Thyroid gland (tissue), 4 donors: ENCODE data around the gene MAP1LC3B2. TPM values are rescaled to one million over a fixed set of nuclear protein-coding genes. Genes with fewer than 3 reads are reported as not detected.

Experiments
- DNase-seq, 2 donors: peaks; one replicate each; pipeline ENCODE4 v3.0.0-alpha.2; 2019
- H3K27ac ChIP-seq, 3 donors: fragments of 200-600 bp; sonication (generic); 1 replicate in 2 of 3; 2 replicates in 1 of 3; pipeline ENCODE4 v1.5.1; 2016 to 2019; ENCODE audit warnings: mild to moderate bottlenecking in 1 of 3, moderate library complexity in 1 of 3
- H3K27me3 ChIP-seq: fragments of 200-600 bp; sonication (generic); one replicate; pipeline ENCODE4 v1.5.1; 2019
- H3K36me3 ChIP-seq, 2 donors: fragments of 200-600 bp; sonication (generic); one replicate each; pipeline ENCODE4 v1.5.1; 2016 to 2019
- H3K4me1 ChIP-seq, 2 donors: fragments of 200-600 bp; sonication (generic); one replicate each; pipeline ENCODE4 v1.5.1; 2017 to 2019
- H3K4me3 ChIP-seq, 3 donors: fragments of 200-600 bp; sonication (generic); replicated peaks in 1 of 3; 1 replicate in 2 of 3; 2 replicates in 1 of 3; pipeline ENCODE4 v1.5.1; 2016; ENCODE audit warnings: mild to moderate bottlenecking in 1 of 3
- H3K9me3 ChIP-seq: fragments of 200-600 bp; sonication (generic); one replicate; pipeline ENCODE4 v1.5.1; 2017
- CTCF ChIP-seq, 6 experiments: fragments of 200-600 bp in 3 of 6; fragments of 450-650 bp in 3 of 6; sonication (generic) in 3 of 6; IDR thresholded peaks; one replicate each; pipeline ENCODE4 v1.5.1; 2016 to 2019; ENCODE audit warnings: antibody characterized with exemption in 6 of 6, mild to moderate bottlenecking in 2 of 6, inconsistent platforms in 1 of 6, moderate library complexity in 1 of 6
- POLR2A ChIP-seq, 2 donors: fragments of 450-650 bp; IDR thresholded peaks; one replicate each; pipeline ENCODE4 v1.6.1; 2017; ENCODE audit warnings: antibody characterized with exemption in 2 of 2, mild to moderate bottlenecking in 2 of 2, moderate library complexity in 1 of 2
- WGBS, 2 donors: methylation state at CpG; one replicate each; pipeline ENCODE4 v1.1.5; 2017; 5-methylcytosine and 5-hydroxymethylcytosine counted together
- intact Hi-C: fragments of 100-400 bp; cut with DNase I; formaldehyde crosslinking; loops from one replicate; pipeline ENCODE4 v1.15.1; 2023
- total RNA-seq, 4 donors: library from RNA; depleted of rRNA; stranded (reverse); fragments of >200 nt; gene quantifications; one replicate each; pipeline ENCODE4 v1.2.3, GENCODE V29; 2016

Gene MAP1LC3B2
- total RNA-seq, 4 donors from 2014 or later, result 1.6 TPM; not detected in 3

- 28 to 37% methylated on average over 9 to 11 of the region's 11 CpGs for WGBS, 2 donors
- H3K9me3 ChIP-seq, result no peaks in the 10 kb centered on the region
- peak; percentile 69 to 83 for DNase-seq
- no peaks in the 10 kb centered on the region for H3K27me3 ChIP-seq
- peak overlapping the region; percentile 55 to 61 (median 61) for H3K27ac ChIP-seq
- intact Hi-C loops, result loop anchor here (10.0 kb wide), 1 partner anchor 47 kb away; no protein-coding TSS in a partner anchor
- H3K36me3 ChIP-seq, result no peaks in the 10 kb centered on the region
- H3K4me1 ChIP-seq, result peaks cover 26 to 31% of the 10 kb centered on the region in 2 donors
- TF ChIP-seq POLR2A (IDR thresholded peaks at IDR 0.05) (no peak), CTCF (IDR thresholded peaks at IDR 0.05) (no peak)
- no peak overlapping the region for H3K4me3 ChIP-seq
These were observed 32.9 kb downstream of the MAP1LC3B2 start for GRCh38 chr12:116591855-116592637.

GRCh38 chr12:116592731-116593130, 33.5 kb downstream of the MAP1LC3B2 start:
- no peaks in the 10 kb centered on the region for H3K27me3 ChIP-seq
- no peak for TF ChIP-seq CTCF (IDR thresholded peaks at IDR 0.05)
- no peak for TF ChIP-seq POLR2A (IDR thresholded peaks at IDR 0.05)
- H3K36me3 ChIP-seq, result no peaks in the 10 kb centered on the region
- H3K4me1 ChIP-seq, result peaks cover 26 to 31% of the 10 kb centered on the region in 2 donors
- peak overlapping the region; percentile 55 to 61 (median 61) for H3K27ac ChIP-seq
- WGBS, 2 donors, result 79 to 84% methylated on average over 8 of the region's 8 CpGs
- no peaks in the 10 kb centered on the region for H3K9me3 ChIP-seq
- no peak overlapping the region for H3K4me3 ChIP-seq
- intact Hi-C loops, result loop anchor here (10.0 kb wide), 1 partner anchor 48 kb away; no protein-coding TSS in a partner anchor
- no peak for DNase-seq

GRCh38 chr12:116594325-116595038, 35.3 kb downstream of the MAP1LC3B2 start:
- Histone ChIP-seq H3K27me3 (no peaks in the 10 kb centered on the region), H3K36me3 (no peaks in the 10 kb centered on the region), H3K9me3 (no peaks in the 10 kb centered on the region), H3K4me3 (no peak overlapping the region), H3K27ac (peak overlapping the region in 2 of 3 donors; percentile 39 to 49), H3K4me1 (peaks cover 31 to 46% of the 10 kb centered on the region in 2 donors)
- intact Hi-C loops, result loop anchor here (5.0 to 10.0 kb wide), 2 partner anchors 50 to 317 kb away; partner anchors contain the start of gene MED13L
- no peak for DNase-seq
- TF ChIP-seq POLR2A (IDR thresholded peaks at IDR 0.05), result no peak
- no peak for TF ChIP-seq CTCF (IDR thresholded peaks at IDR 0.05)
- WGBS, 2 donors, result 81 to 82% methylated on average over 12 of the region's 12 CpGs

- WGBS, 2 donors, result 0% methylated on average over 1 of the region's 1 CpG
- DNase-seq, result peak; percentile 39 to 40
- intact Hi-C loops, result loop anchor here (5.0 to 10.0 kb wide), 2 partner anchors 50 to 318 kb away; partner anchors contain the start of gene MED13L
- no peaks in the 10 kb centered on the region for H3K27me3 ChIP-seq
- no peak for TF ChIP-seq CTCF (IDR thresholded peaks at IDR 0.05)
- no peak for TF ChIP-seq POLR2A (IDR thresholded peaks at IDR 0.05)
- peaks cover 35 to 52% of the 10 kb centered on the region in 2 donors for H3K4me1 ChIP-seq
- H3K4me3 ChIP-seq, result no peak overlapping the region
- H3K36me3 ChIP-seq, result no peaks in the 10 kb centered on the region
- H3K27ac ChIP-seq, result peak overlapping the region in 1 of 3 donors; percentile 49
- no peaks in the 10 kb centered on the region for H3K9me3 ChIP-seq
These were observed 36.0 kb downstream of the MAP1LC3B2 start for GRCh38 chr12:116595186-116595585.
